H1 (cell line): ENCODE results near the gene CALHM2. TPM values are rescaled to one million over a fixed set of nuclear protein-coding genes. Genes with fewer than 3 reads are reported as not detected.

ENCODE experiments used
- CTCF ChIA-PET: fragments of 300-600 bp; sonication (Branson Sonifier 250); formaldehyde crosslinking; loops from one replicate; lab custom pipeline; 2021; ENCODE audit not compliant: partially characterized antibody; lab: Charles Lee
- POLR2A ChIA-PET: fragments of 300-600 bp; sonication (Branson Sonifier 250); formaldehyde crosslinking; loops from one replicate; lab custom pipeline; 2021; ENCODE audit warnings: inconsistent platforms; ENCODE audit not compliant: partially characterized antibody; lab: Charles Lee
- DNase-seq, 2 experiments: peaks; one replicate each; pipeline versions ENCODE4 v3.0.0 to v3.0.0-alpha.2; 2010 to 2022; ENCODE audit warnings: low spot score in 2 of 2, low read depth in 1 of 2, mixed read lengths in 1 of 2
- FAIRE-seq: peaks from 2 replicates; lab custom pipeline; 2011; peaks lifted over from hg19 to GRCh38; lab: Jason Lieb, UNC
- H2AFZ ChIP-seq: 2 replicates; pipeline ENCODE4 v1.8.1; 2012; ENCODE audit warnings: low read length, inconsistent platforms
- H2AK5ac ChIP-seq: 2 replicates; pipeline ENCODE4 v1.6.1; 2013; ENCODE audit warnings: low read depth, low read length
- H2BK120ac ChIP-seq: replicated peaks from 2 replicates; pipeline ENCODE3; 2013; ENCODE audit warnings: low read depth, low read length, inconsistent platforms
- H2BK12ac ChIP-seq: 2 replicates; pipeline ENCODE4 v1.6.1; 2013; ENCODE audit warnings: low read depth, low read length
- H2BK15ac ChIP-seq: 2 replicates; pipeline ENCODE4 v1.6.1; 2013; ENCODE audit warnings: low read length
- H2BK20ac ChIP-seq: 2 replicates; pipeline ENCODE4 v1.6.1; 2013; ENCODE audit warnings: low read length
- H2BK5ac ChIP-seq: 2 replicates; pipeline ENCODE4 v1.6.1; 2013; ENCODE audit warnings: low read depth, low read length
- H3K14ac ChIP-seq: 2 replicates; pipeline ENCODE4 v1.6.1; 2013; ENCODE audit warnings: inconsistent platforms; ENCODE audit not compliant: insufficient read length
- H3K18ac ChIP-seq: 2 replicates; pipeline ENCODE4 v1.6.1; 2013; ENCODE audit warnings: low read length; ENCODE audit errors: extremely low read depth
- H3K23ac ChIP-seq: 2 replicates; pipeline ENCODE4 v1.6.1; 2013; ENCODE audit warnings: inconsistent platforms; ENCODE audit not compliant: insufficient read length
- H3K23me2 ChIP-seq: 2 replicates; pipeline ENCODE4 v1.6.1; 2013; ENCODE audit warnings: low read depth, low read length
- H3K27ac ChIP-seq: 2 replicates; pipeline ENCODE4 v1.6.1; 2011; ENCODE audit warnings: low read depth, low read length, inconsistent platforms
- H3K27me3 ChIP-seq, 4 experiments: replicated peaks in 1 of 4; 1 replicate in 1 of 4; 2 replicates in 3 of 4; pipeline versions ENCODE4 v1.6.1 to v1.8.1; 2011 to 2013; ENCODE audit warnings: low read length in 3 of 4, mild to moderate bottlenecking in 3 of 4, inconsistent platforms in 2 of 4, mixed read lengths in 2 of 4, moderate library complexity in 1 of 4; ENCODE audit not compliant: control insufficient read depth in 3 of 4, insufficient read depth in 3 of 4; ENCODE audit errors: extremely low read depth in 1 of 4
- H3K36me3 ChIP-seq, 4 experiments: 2 replicates each; pipeline versions ENCODE4 v1.6.1 to v1.8.1; 2011 to 2013; ENCODE audit warnings: mild to moderate bottlenecking in 4 of 4, low read length in 3 of 4, moderate library complexity in 2 of 4, control low read depth in 1 of 4, inconsistent platforms in 1 of 4; ENCODE audit not compliant: insufficient read depth in 4 of 4, control insufficient read depth in 2 of 4
- H3K4ac ChIP-seq: replicated peaks from 2 replicates; pipeline ENCODE3; 2013; ENCODE audit warnings: low read length, low read depth, mixed read lengths, inconsistent platforms; ENCODE audit not compliant: insufficient read length
- H3K4me1 ChIP-seq, 4 experiments: replicated peaks in 1 of 4; 1 replicate in 1 of 4; 2 replicates in 3 of 4; pipeline versions ENCODE4 v1.6.1 to v1.8.1; 2011 to 2013; ENCODE audit warnings: low read length in 3 of 4, inconsistent platforms in 2 of 4, mixed read lengths in 1 of 4; ENCODE audit not compliant: insufficient read depth in 4 of 4, control insufficient read depth in 3 of 4
- H3K4me2 ChIP-seq, 2 experiments: 2 replicates each; pipeline versions ENCODE4 v1.6.1 to v1.8.1; 2011 to 2013; ENCODE audit warnings: low read depth in 2 of 2, low read length in 2 of 2, control low read depth in 1 of 2, inconsistent platforms in 1 of 2, mild to moderate bottlenecking in 1 of 2; ENCODE audit not compliant: insufficient read depth in 1 of 2
- H3K4me3 ChIP-seq, 4 experiments: fragments of 200-600, 300-600 bp in 1 of 4; sonication (generic), shearing (Covaris generic), sonication (Bioruptor Twin) in 1 of 4; 2 replicates each; pipeline versions ENCODE4 v1.5.1 to v1.8.1; 2011 to 2016; ENCODE audit warnings: low read length in 4 of 4, low read depth in 3 of 4, control low read depth in 2 of 4, inconsistent platforms in 2 of 4, mild to moderate bottlenecking in 2 of 4, mixed read lengths in 1 of 4, moderate library complexity in 1 of 4; ENCODE audit not compliant: insufficient read depth in 2 of 4; ENCODE audit errors: extremely low read depth in 1 of 4
- H3K56ac ChIP-seq: replicated peaks from 2 replicates; pipeline ENCODE3; 2013; ENCODE audit warnings: low read depth, mild to moderate bottlenecking, mixed read lengths, low read length, inconsistent platforms; ENCODE audit not compliant: insufficient read length
- H3K79me1 ChIP-seq: 2 replicates; pipeline ENCODE4 v1.6.1; 2013; ENCODE audit warnings: low read depth, low read length, control low read depth
- H3K79me2 ChIP-seq, 2 experiments: 2 replicates each; pipeline versions ENCODE4 v1.6.1 to v1.8.1; 2012 to 2013; ENCODE audit warnings: low read length in 2 of 2, mild to moderate bottlenecking in 2 of 2, inconsistent platforms in 1 of 2; ENCODE audit not compliant: insufficient read depth in 2 of 2, control insufficient read depth in 1 of 2
- H3K9ac ChIP-seq, 4 experiments: replicated peaks in 1 of 4; 1 replicate in 1 of 4; 2 replicates in 3 of 4; pipeline versions ENCODE4 v1.6.1 to v1.8.1; 2011 to 2013; ENCODE audit warnings: low read depth in 3 of 4, low read length in 3 of 4, control low read depth in 2 of 4, mild to moderate bottlenecking in 2 of 4, moderate library complexity in 2 of 4, inconsistent platforms in 1 of 4; ENCODE audit errors: extremely low read depth in 1 of 4
- H3K9me3 ChIP-seq, 2 experiments: 2 replicates each; pipeline versions ENCODE4 v1.6.1 to v1.8.1; 2012 to 2013; ENCODE audit warnings: mild to moderate bottlenecking in 2 of 2, moderate library complexity in 2 of 2, control low read depth in 1 of 2, inconsistent platforms in 1 of 2, low read depth in 1 of 2, low read length in 1 of 2, mixed read lengths in 1 of 2; ENCODE audit not compliant: insufficient read depth in 2 of 2
- H4K20me1 ChIP-seq, 2 experiments: replicated peaks in 1 of 2; 2 replicates each; pipeline versions ENCODE3 to v1.8.1; 2011 to 2013; ENCODE audit warnings: inconsistent platforms in 2 of 2, low read length in 2 of 2, mild to moderate bottlenecking in 1 of 2; ENCODE audit not compliant: insufficient read depth in 2 of 2, control insufficient read depth in 1 of 2
- H4K5ac ChIP-seq: 2 replicates; pipeline ENCODE4 v1.6.1; 2013; ENCODE audit warnings: low read length, low read depth, mixed read lengths, inconsistent platforms; ENCODE audit not compliant: insufficient read length
- H4K8ac ChIP-seq: 2 replicates; pipeline ENCODE4 v1.8.0; 2013; ENCODE audit warnings: mild to moderate bottlenecking, moderate library complexity, low read length, inconsistent platforms; ENCODE audit not compliant: insufficient read depth; ENCODE audit errors: extremely low read depth
- H4K91ac ChIP-seq: replicated peaks from 2 replicates; pipeline ENCODE3; 2013; ENCODE audit warnings: low read length, mixed read lengths, inconsistent platforms; ENCODE audit not compliant: insufficient read length
- ATF3 ChIP-seq: IDR thresholded peaks from 2 replicates; pipeline ENCODE4 v1.6.1; 2011; ENCODE audit warnings: low read depth, mild to moderate bottlenecking, low read length; ENCODE audit not compliant: insufficient read depth
- CBX8 ChIP-seq: fragments of 300-800, 300-1000 bp; sonication (generic); IDR thresholded peaks from 2 replicates; pipeline ENCODE4 v1.7.1; 2016; ENCODE audit warnings: low read depth, low read length, borderline replicate concordance
- MAFK ChIP-seq: IDR thresholded peaks from 2 replicates; pipeline ENCODE4 v1.6.1; 2012; ENCODE audit warnings: low read depth, mild to moderate bottlenecking, improper control_type of control experiment, low read length
- NANOG ChIP-seq: IDR thresholded peaks from 2 replicates; pipeline ENCODE4 v1.6.1; 2011; ENCODE audit warnings: low read length, low read depth, mild to moderate bottlenecking, inconsistent platforms; ENCODE audit not compliant: insufficient read depth, poor library complexity, severe bottlenecking
- WGBS, 2 experiments: shearing (Covaris generic) in 1 of 2; methylation state at CpG; one replicate each; pipeline versions ENCODE4 v1.1.6 to v1.1.7; 2013 to 2015; ENCODE audit warnings: low lambda C conversion rate in 2 of 2, mixed read lengths in 2 of 2, inconsistent platforms in 1 of 2, low coverage in 1 of 2, missing lambda C conversion rate in 1 of 2; ENCODE audit not compliant: insufficient replicate concordance in 2 of 2, insufficient coverage in 1 of 2, insufficient read length in 1 of 2; ENCODE audit errors: extremely low coverage in 1 of 2, missing lambda C conversion rate in 1 of 2; 5-methylcytosine and 5-hydroxymethylcytosine counted together
- polyA plus RNA-seq, 7 experiments: library from polyadenylated mRNA; depleted of rRNA in 3 of 7; stranded (reverse) in 5 of 7; unstranded in 2 of 7; fragments of >200 nt in 5 of 7; fragments of 200-250 nt in 2 of 7; gene quantifications; 1 replicate in 5 of 7; 2 replicates in 1 of 7; 4 replicates in 1 of 7; pipeline versions ENCODE4 v1.2.1 to v1.2.3, GENCODE V29; 2011 to 2013; ENCODE audit warnings: missing spikeins in 2 of 7, mixed read lengths in 2 of 7
- total RNA-seq: library from RNA; stranded (reverse); fragmentation: NEBNext Ultra II Directional; extraction: Animal tissue kit (Norgen Biotek cat#: 25700); gene quantifications from 2 replicates; pipeline ENCODE4 v1.2.1, GENCODE V29; 2021

CALHM2 gene
- total and polyA plus RNA-seq, 2 of the 8 experiments (the other 6 are each of a cell fraction or from before 2014, with no cell fraction given), result 1.2 to 2.4 TPM

DNA sequence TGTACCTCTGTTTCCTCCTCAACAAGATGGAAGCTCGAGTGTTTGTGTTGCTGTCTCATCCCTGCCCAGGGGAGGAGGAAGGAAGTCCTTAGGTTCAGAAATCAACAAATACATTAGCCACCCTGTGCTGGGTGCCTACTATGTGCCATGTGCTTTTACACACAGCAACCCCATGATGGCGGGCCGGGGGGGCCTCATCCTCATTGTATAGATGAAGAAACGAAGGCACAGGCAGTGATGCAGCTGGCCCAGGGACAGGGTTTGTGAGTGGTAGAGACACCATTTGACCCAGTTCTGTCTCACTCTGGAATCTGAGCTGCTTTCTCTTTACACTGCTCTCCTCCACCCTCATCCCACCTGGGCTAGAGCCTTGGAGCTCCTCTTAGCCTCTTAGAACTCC is 1.9 kb upstream of the CALHM2 start:
- ChIA-PET POLR2A (interaction anchor here (0.7 to 1.4 kb wide), 5 partner anchors 9 to 25 kb away, joined by 3 to 4 read pairs (median 3); partner anchors contain the start of gene CALHM3), CTCF (interaction anchor here (0.8 to 6.0 kb wide), 12 partner anchors 9 to 152 kb away, joined by 3 to 47 read pairs (median 4); partner anchors contain the start of gene CALHM3)
- no peak overlapping the region for H3K23ac ChIP-seq
- H3K23me2 ChIP-seq, result peaks cover 3% of the 10 kb centered on the region; the same call in 1 of the 2 replicates
- H4K5ac ChIP-seq, result no peak overlapping the region
- H3K27ac ChIP-seq, result no peak overlapping the region
- DNase-seq (no peak), FAIRE-seq (no peak)
- WGBS, 2 experiments, result 80% methylated on average over 4 of the region's 4 CpGs; no CpG with 5 or more reads in 1 of the 2 experiments
- no peak overlapping the region for H2BK120ac ChIP-seq
- no peak overlapping the region for H2BK12ac ChIP-seq
- no peak overlapping the region for H2BK20ac ChIP-seq
- H3K79me1 ChIP-seq, result no peaks in the 10 kb centered on the region
- H3K4me2 ChIP-seq, result no peak overlapping the region
- no peak overlapping the region for H2BK5ac ChIP-seq
- H3K18ac ChIP-seq, result no peak overlapping the region
- no peak overlapping the region for H2AK5ac ChIP-seq
- H3K9ac ChIP-seq, result no peak overlapping the region
- H2AFZ ChIP-seq, result no peak overlapping the region
- H3K27me3 ChIP-seq, result no peaks in the 10 kb centered on the region; a peak in 2 of 7 replicates
- H3K4me3 ChIP-seq, result no peak overlapping the region
- no peak overlapping the region for H4K91ac ChIP-seq
- H3K4ac ChIP-seq, result no peak overlapping the region
- no peaks in the 10 kb centered on the region for H3K79me2 ChIP-seq
- H3K36me3 ChIP-seq, result no peaks in the 10 kb centered on the region
- peaks cover 3% of the 10 kb centered on the region in 2 experiments for H4K20me1 ChIP-seq
- peaks cover 0 to 19% (median 9%) of the 10 kb centered on the region in 4 experiments; a peak in 5 of 7 replicates for H3K4me1 ChIP-seq
- H3K56ac ChIP-seq, result no peak overlapping the region
- no peaks in the 10 kb centered on the region for H3K9me3 ChIP-seq
- H3K14ac ChIP-seq, result no peak overlapping the region
- no peak overlapping the region for H4K8ac ChIP-seq
- H2BK15ac ChIP-seq, result no peak overlapping the region
- TF ChIP-seq ATF3 (no peak), CBX8 (no peak), MAFK (no peak), NANOG (no peak)
